K562 (cell line): Measurements from ENCODE around the gene CDKN2AIP. TPM values are rescaled to one million over a fixed set of nuclear protein-coding genes. Genes with fewer than 3 reads are reported as not detected.

Experiments
- ATAC-seq: fragments of 200-7000 bp; cut with Tn5 transposase; 3 replicates; pipeline ENCODE4 v1.9.1; 2020; ENCODE audit warnings: moderate library complexity
- BruUV-seq: library from RNA; stranded (reverse); fragments of 400-500 nt; replicated peaks from 2 replicates; lab custom pipeline; 2021; lab: Mats Ljungman, UMichigan
- CTCF ChIA-PET: fragments of 300-600 bp; formaldehyde crosslinking; extraction: SDS; loops from one replicate; lab custom pipeline; 2021; ENCODE audit warnings: low intra/inter-chr PET ratio; lab: Yijun Ruan, JAX
- POLR2A ChIA-PET: fragments of 300-600, 350-650 bp; sonication (Branson Sonifier 250); formaldehyde crosslinking; extraction: SDS; loops from one replicate; lab custom pipeline; 2021; ENCODE audit warnings: antibody characterized with exemption, inconsistent platforms; lab: Yijun Ruan, JAX
- DNase-seq, 4 experiments: peaks; one replicate each; pipeline versions ENCODE4 v3.0.0 to v3.0.0-alpha.2; 2011 to 2018; ENCODE audit warnings: low spot score in 3 of 4, mixed read lengths in 3 of 4; ENCODE audit errors: extremely low read depth in 1 of 4
- FAIRE-seq: peaks from 2 replicates; lab custom pipeline; 2011; peaks lifted over from hg19 to GRCh38; lab: Jason Lieb, UNC
- H2AFZ ChIP-seq: 2 replicates; pipeline ENCODE4 v1.6.0; 2011; ENCODE audit warnings: low read depth, low read length, control low read depth, inconsistent platforms
- H3K27ac ChIP-seq: fragments of 200-600 bp; 3 replicates; pipeline ENCODE4 v1.8.0; 2011; ENCODE audit warnings: low read depth, mild to moderate bottlenecking, control low read depth, inconsistent platforms, low read length, moderate library complexity, mixed read lengths; ENCODE audit errors: extremely low read depth
- H3K27me3 ChIP-seq, 2 experiments: fragments of 300-600 bp in 1 of 2; 2 replicates in 1 of 2; 3 replicates in 1 of 2; pipeline versions ENCODE4 v1.6.0 to v1.8.0; 2011; ENCODE audit warnings: inconsistent platforms in 2 of 2, low read length in 2 of 2, mild to moderate bottlenecking in 1 of 2, mixed read lengths in 1 of 2, moderate library complexity in 1 of 2; ENCODE audit not compliant: control insufficient read depth in 2 of 2, insufficient read depth in 2 of 2
- H3K36me3 ChIP-seq: fragments of 300-600 bp; 3 replicates; pipeline ENCODE4 v1.8.0; 2011; ENCODE audit warnings: mild to moderate bottlenecking, low read length, inconsistent platforms; ENCODE audit not compliant: control insufficient read depth, insufficient read depth
- H3K4me1 ChIP-seq, 2 experiments: fragments of 200-600 bp in 1 of 2; replicated peaks in 1 of 2; 2 replicates in 1 of 2; 3 replicates in 1 of 2; pipeline versions ENCODE4 v1.5.1 to v1.8.0; 2011; ENCODE audit warnings: inconsistent platforms in 2 of 2, low read length in 2 of 2, mild to moderate bottlenecking in 1 of 2, mixed read lengths in 1 of 2, moderate library complexity in 1 of 2; ENCODE audit not compliant: control insufficient read depth in 2 of 2, insufficient read depth in 2 of 2
- H3K4me2 ChIP-seq: 2 replicates; pipeline ENCODE4 v1.6.1; 2011; ENCODE audit warnings: low read length, control low read depth, inconsistent platforms, mixed read lengths; ENCODE audit not compliant: insufficient read depth
- H3K4me3 ChIP-seq: fragments of 200-600 bp; sonication (generic), shearing (Covaris generic); 2 replicates; pipeline ENCODE4 v1.5.1; 2016; ENCODE audit warnings: control low read depth, inconsistent platforms
- H3K79me2 ChIP-seq: fragments of 200-600 bp; 3 replicates; pipeline ENCODE4 v1.8.0; 2011; ENCODE audit warnings: low read length, inconsistent platforms; ENCODE audit not compliant: control insufficient read depth, insufficient read depth
- H3K9ac ChIP-seq, 2 experiments: 2 replicates each; pipeline versions ENCODE4 v1.6.0 to v1.6.1; 2011; ENCODE audit warnings: low read depth in 2 of 2, low read length in 2 of 2, control low read depth in 1 of 2, inconsistent platforms in 1 of 2, mild to moderate bottlenecking in 1 of 2, mixed read lengths in 1 of 2; ENCODE audit not compliant: insufficient read depth in 1 of 2
- H3K9me1 ChIP-seq: one replicate; pipeline ENCODE4 v1.6.0; 2011; ENCODE audit warnings: inconsistent platforms, mild to moderate bottlenecking, low read length, moderate library complexity; ENCODE audit not compliant: control insufficient read depth, insufficient read depth
- H3K9me3 ChIP-seq: replicated peaks from 2 replicates; pipeline ENCODE4 v1.5.1; 2011; ENCODE audit warnings: low read depth, low read length, inconsistent platforms; ENCODE audit not compliant: control insufficient read depth, insufficient read depth
- H4K20me1 ChIP-seq: replicated peaks from 2 replicates; pipeline ENCODE4 v1.6.1; 2011; ENCODE audit warnings: low read length, inconsistent platforms, mixed read lengths; ENCODE audit not compliant: control insufficient read depth, insufficient read depth
- JUN ChIP-seq, 2 experiments: sonication (generic) in 1 of 2; formaldehyde crosslinking in 1 of 2; IDR thresholded peaks; 2 replicates each; pipeline versions ENCODE4 v1.6.1 to v1.8.0; 2012 to 2022; ENCODE audit warnings: borderline replicate concordance in 2 of 2, mild to moderate bottlenecking in 2 of 2, improper control_type of control experiment in 1 of 2, low read depth in 1 of 2, low read length in 1 of 2, missing genetic modification reagents in 1 of 2
- WGBS: fragments of 100-300 bp; shearing (Covaris generic); methylation state at CpG from one replicate; pipeline ENCODE4 v1.1.6; 2016; ENCODE audit warnings: low coverage, mixed read lengths; ENCODE audit not compliant: insufficient coverage; ENCODE audit errors: missing lambda C conversion rate; 5-methylcytosine and 5-hydroxymethylcytosine counted together
- in situ Hi-C: fragments of 300-500 bp; cut with MboI; formaldehyde crosslinking; loops from 4 replicates; pipeline ENCODE4 v1.15.0; 2018; ENCODE audit warnings: inconsistent platforms, mixed read lengths
- intact Hi-C: fragments of 100-400 bp; cut with micrococcal nuclease; formaldehyde crosslinking; loops from 2 replicates; pipeline ENCODE4 v1.14.2; 2022
- polyA plus RNA-seq, 8 experiments: library from polyadenylated mRNA; depleted of rRNA in 4 of 8; stranded (reverse) in 5 of 8; unstranded in 3 of 8; fragments of >200 nt; fragmentation: Nextera tagmentation in 2 of 8; fragmentation: Illumina TruSeq in 1 of 8; extraction: Ambion mirVana in 2 of 8; extraction: Trizol in 1 of 8; gene quantifications; 2 replicates each; pipeline versions ENCODE4 v1.2.1 to v1.2.3, GENCODE V29; 2011 to 2014; ENCODE audit warnings: inconsistent platforms in 1 of 8, missing spikeins in 1 of 8
- total RNA-seq, 7 experiments: library from RNA; depleted of rRNA in 6 of 7; stranded (reverse); fragments of >200 nt in 6 of 7; fragmentation: Illumina TruSeq in 2 of 7; extraction: Trizol in 2 of 7; gene quantifications; 2 replicates each; pipeline versions ENCODE4 v1.2.1 to v1.2.3, GENCODE V29; 2011 to 2021; ENCODE audit warnings: low replicate concordance in 1 of 7
- TF ChIP-seq, protein P1 (sequence below): fragments of 450-650 bp; IDR thresholded peaks from 2 replicates; pipeline ENCODE4 v1.7.1; 2018; ENCODE audit warnings: mild to moderate bottlenecking, low read depth; ENCODE audit not compliant: partially characterized antibody

CDKN2AIP gene
- total and polyA plus RNA-seq, 9 of the 15 experiments (the other 6 are each of a cell fraction or from before 2014, with no cell fraction given): 5.9 to 22.0 (median 19.7) TPM

DNA sequence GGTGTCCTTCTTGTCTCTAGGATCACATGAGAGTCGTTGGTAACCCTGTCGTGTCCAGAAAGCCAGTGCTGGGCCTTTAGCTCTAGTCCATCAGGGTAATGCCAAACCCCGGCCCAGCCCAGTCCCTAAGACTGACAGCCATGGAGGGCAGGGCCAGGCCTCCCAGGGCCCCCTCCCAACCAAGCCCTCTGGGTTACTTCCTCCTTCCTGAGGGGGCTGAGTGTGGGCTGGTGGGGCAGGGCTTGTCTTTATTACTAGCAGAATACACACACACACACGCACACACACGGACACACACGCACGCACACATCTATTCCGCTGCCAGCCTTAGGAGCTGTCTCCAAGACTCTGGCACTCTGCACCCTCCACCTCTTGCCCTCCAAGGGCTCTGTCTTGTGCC is 35.6 kb upstream of the CDKN2AIP start:
- no peak overlapping the region for H2AFZ ChIP-seq
- CTCF ChIA-PET: no interaction called here
- in situ Hi-C loops: loop anchor here (10.0 kb wide), 2 partner anchors 134 to 334 kb away; no protein-coding TSS in a partner anchor
- H3K4me1 ChIP-seq: peaks cover 0 to 12% of the 10 kb centered on the region in 2 experiments; a peak in 2 of 5 replicates
- POLR2A ChIA-PET: interaction anchor here (1.5 kb wide), 1 partner anchor 10 kb away, joined by 4 read pairs; no protein-coding TSS in a partner anchor
- no peaks in the 10 kb centered on the region for H3K79me2 ChIP-seq
- no peak overlapping the region for H3K4me3 ChIP-seq
- intact Hi-C loops: no loop called here
- no peak for DNase-seq
- no peak for ATAC-seq
- TF ChIP-seq, protein P1, sequence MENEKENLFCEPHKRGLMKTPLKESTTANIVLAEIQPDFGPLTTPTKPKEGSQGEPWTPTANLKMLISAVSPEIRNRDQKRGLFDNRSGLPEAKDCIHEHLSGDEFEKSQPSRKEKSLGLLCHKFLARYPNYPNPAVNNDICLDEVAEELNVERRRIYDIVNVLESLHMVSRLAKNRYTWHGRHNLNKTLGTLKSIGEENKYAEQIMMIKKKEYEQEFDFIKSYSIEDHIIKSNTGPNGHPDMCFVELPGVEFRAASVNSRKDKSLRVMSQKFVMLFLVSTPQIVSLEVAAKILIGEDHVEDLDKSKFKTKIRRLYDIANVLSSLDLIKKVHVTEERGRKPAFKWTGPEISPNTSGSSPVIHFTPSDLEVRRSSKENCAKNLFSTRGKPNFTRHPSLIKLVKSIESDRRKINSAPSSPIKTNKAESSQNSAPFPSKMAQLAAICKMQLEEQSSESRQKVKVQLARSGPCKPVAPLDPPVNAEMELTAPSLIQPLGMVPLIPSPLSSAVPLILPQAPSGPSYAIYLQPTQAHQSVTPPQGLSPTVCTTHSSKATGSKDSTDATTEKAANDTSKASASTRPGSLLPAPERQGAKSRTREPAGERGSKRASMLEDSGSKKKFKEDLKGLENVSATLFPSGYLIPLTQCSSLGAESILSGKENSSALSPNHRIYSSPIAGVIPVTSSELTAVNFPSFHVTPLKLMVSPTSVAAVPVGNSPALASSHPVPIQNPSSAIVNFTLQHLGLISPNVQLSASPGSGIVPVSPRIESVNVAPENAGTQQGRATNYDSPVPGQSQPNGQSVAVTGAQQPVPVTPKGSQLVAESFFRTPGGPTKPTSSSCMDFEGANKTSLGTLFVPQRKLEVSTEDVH: no peak
- no peak for TF ChIP-seq JUN (IDR thresholded peaks at IDR 0.05; ENCODE audit: borderline replicate concordance, low read depth, low read length)
- TF ChIP-seq JUN (CRISPR knock-in tag; IDR thresholded peaks at IDR 0.05; ENCODE audit: borderline replicate concordance): no peak
- no peak for FAIRE-seq
- no peaks in the 10 kb centered on the region for H3K36me3 ChIP-seq
- H3K9me3 ChIP-seq: no peaks in the 10 kb centered on the region
- H4K20me1 ChIP-seq: no peaks in the 10 kb centered on the region
- H3K9ac ChIP-seq: no peak overlapping the region
- H3K9me1 ChIP-seq: no peaks in the 10 kb centered on the region
- no TSS peak for BruUV-seq
- no peaks in the 10 kb centered on the region for H3K27me3 ChIP-seq
- H3K27ac ChIP-seq: no peak overlapping the region
- no peak overlapping the region for H3K4me2 ChIP-seq
- WGBS: 52% methylated on average over 4 of the region's 8 CpGs
